Esophagus (tissue), 2 donors: ENCODE data around the gene APH1B. TPM values are rescaled to one million over a fixed set of nuclear protein-coding genes. Genes with fewer than 3 reads are reported as not detected.

Source experiments
- H3K27ac ChIP-seq, 2 donors: one replicate each; pipeline ENCODE4 v1.5.1; 2013; ENCODE audit warnings: low read depth in 2 of 2, mild to moderate bottlenecking in 2 of 2, inconsistent platforms in 1 of 2, low read length in 1 of 2, moderate library complexity in 1 of 2
- H3K27me3 ChIP-seq, 2 donors: one replicate each; pipeline ENCODE4 v1.6.1; 2013; ENCODE audit warnings: low read length in 2 of 2, control low read depth in 1 of 2, mild to moderate bottlenecking in 1 of 2; ENCODE audit not compliant: insufficient read depth in 2 of 2, control insufficient read depth in 1 of 2
- H3K36me3 ChIP-seq, 2 donors: one replicate each; pipeline ENCODE4 v1.6.1; 2013; ENCODE audit warnings: low read length in 1 of 2; ENCODE audit not compliant: control insufficient read depth in 2 of 2, insufficient read depth in 2 of 2
- H3K4me1 ChIP-seq, 2 donors: one replicate each; pipeline ENCODE4 v1.6.1; 2013; ENCODE audit warnings: low read length in 1 of 2; ENCODE audit not compliant: control insufficient read depth in 2 of 2, insufficient read depth in 2 of 2
- H3K4me3 ChIP-seq, 2 donors: one replicate each; pipeline ENCODE4 v1.5.1; 2013; ENCODE audit warnings: low read length in 2 of 2, mild to moderate bottlenecking in 2 of 2, low read depth in 1 of 2, moderate library complexity in 1 of 2
- H3K9me3 ChIP-seq, 2 donors: one replicate each; pipeline ENCODE4 v1.6.1; 2013; ENCODE audit warnings: mild to moderate bottlenecking in 2 of 2, low read depth in 1 of 2, low read length in 1 of 2, moderate library complexity in 1 of 2; ENCODE audit not compliant: control insufficient read depth in 2 of 2, insufficient read depth in 1 of 2
- WGBS, 2 donors: extraction: QIAGEN DNeasy Blood & Tissue Kit; methylation state at CpG; one replicate each; pipeline ENCODE4 v1.1.7; 2013; 5-methylcytosine and 5-hydroxymethylcytosine counted together
- polyA plus RNA-seq, 2 donors: library from polyadenylated mRNA; stranded (reverse); fragments of 200-250 nt; gene quantifications; one replicate each; pipeline ENCODE4 v1.2.3, GENCODE V29; 2013
- donor health status: healthy with polysubstance abuse.
- donor health status: Bipolar disorder and iron deficiency.

Gene APH1B
- polyA plus RNA-seq, 2 donors: 1.6 to 2.0 TPM

- 2 to 4% methylated on average over 4 of the region's 4 CpGs for WGBS, 2 donors
- Histone ChIP-seq H3K4me1 (no peaks in the 10 kb centered on the region), H3K36me3 (no peaks in the 10 kb centered on the region)
These were observed 11.5 kb downstream of the APH1B start for GRCh38 chr15:63288778-63289378.

GRCh38 chr15:63291507-63291906 lies 14.1 kb downstream of the APH1B start:
- Histone ChIP-seq H3K36me3 (no peaks in the 10 kb centered on the region), H3K27ac (no peak overlapping the region), H3K9me3 (no peaks in the 10 kb centered on the region)

More at GRCh38 chr15:63288778-63289378, 11.5 kb downstream of the APH1B start:
- Histone ChIP-seq H3K27ac (no peak overlapping the region), H3K27me3 (no peaks in the 10 kb centered on the region), H3K4me3 (no peak overlapping the region), H3K9me3 (no peaks in the 10 kb centered on the region)

GRCh38 chr15:63292241-63292640 lies 14.8 kb downstream of the APH1B start:
- Histone ChIP-seq H3K9me3 (no peaks in the 10 kb centered on the region), H3K27ac (no peak overlapping the region), H3K4me1 (no peaks in the 10 kb centered on the region), H3K27me3 (no peaks in the 10 kb centered on the region), H3K36me3 (no peaks in the 10 kb centered on the region), H3K4me3 (no peak overlapping the region)
- 89 to 94% methylated on average over 3 of the region's 3 CpGs for WGBS, 2 donors

More at GRCh38 chr15:63291507-63291906, 14.1 kb downstream of the APH1B start:
- Histone ChIP-seq H3K4me3 (no peak overlapping the region), H3K27me3 (no peaks in the 10 kb centered on the region), H3K4me1 (no peaks in the 10 kb centered on the region)

GRCh38 chr15:63292771-63293170 lies 15.4 kb downstream of the APH1B start:
- Histone ChIP-seq H3K36me3 (no peaks in the 10 kb centered on the region), H3K27ac (no peak overlapping the region), H3K4me1 (no peaks in the 10 kb centered on the region), H3K27me3 (no peaks in the 10 kb centered on the region), H3K4me3 (no peak overlapping the region), H3K9me3 (no peaks in the 10 kb centered on the region)
- WGBS, 2 donors: 95 to 96% methylated on average over 5 of the region's 5 CpGs

- no peak overlapping the region for H3K27ac ChIP-seq
- WGBS, 2 donors: 92 to 95% methylated on average over 3 of the region's 3 CpGs
These were observed 17.0 kb downstream of the APH1B start for GRCh38 chr15:63294359-63294758.

GRCh38 chr15:63295341-63295740 lies 17.9 kb downstream of the APH1B start:
- Histone ChIP-seq H3K36me3 (no peaks in the 10 kb centered on the region), H3K4me1 (no peaks in the 10 kb centered on the region)

More at GRCh38 chr15:63294359-63294758, 17.0 kb downstream of the APH1B start:
- Histone ChIP-seq H3K4me1 (no peaks in the 10 kb centered on the region), H3K9me3 (no peaks in the 10 kb centered on the region), H3K4me3 (no peak overlapping the region), H3K27me3 (no peaks in the 10 kb centered on the region), H3K36me3 (no peaks in the 10 kb centered on the region)

GRCh38 chr15:63296195-63296594 lies 18.8 kb downstream of the APH1B start:
- WGBS, 2 donors: 77 to 80% methylated on average over 6 of the region's 6 CpGs
- H3K9me3 ChIP-seq: no peaks in the 10 kb centered on the region

More at GRCh38 chr15:63295341-63295740, 17.9 kb downstream of the APH1B start:
- Histone ChIP-seq H3K27me3 (no peaks in the 10 kb centered on the region), H3K9me3 (no peaks in the 10 kb centered on the region), H3K27ac (no peak overlapping the region), H3K4me3 (no peak overlapping the region)

GRCh38 chr15:63299943-63300575 lies 22.7 kb downstream of the APH1B start:
- H3K27ac ChIP-seq: no peak overlapping the region
- no peaks in the 10 kb centered on the region for H3K27me3 ChIP-seq
- H3K36me3 ChIP-seq: peaks cover 0 to 2% of the 10 kb centered on the region in 2 donors
- no peaks in the 10 kb centered on the region for H3K9me3 ChIP-seq
- no peak overlapping the region for H3K4me3 ChIP-seq
- H3K4me1 ChIP-seq: no peaks in the 10 kb centered on the region
- WGBS, 2 donors: 90 to 94% methylated on average over 7 of the region's 7 CpGs

More at GRCh38 chr15:63296195-63296594, 18.8 kb downstream of the APH1B start:
- H3K4me3 ChIP-seq: no peak overlapping the region
- no peak overlapping the region for H3K27ac ChIP-seq
- no peaks in the 10 kb centered on the region for H3K27me3 ChIP-seq
- no peaks in the 10 kb centered on the region for H3K36me3 ChIP-seq
- H3K4me1 ChIP-seq: no peaks in the 10 kb centered on the region

- peaks cover 0 to 2% of the 10 kb centered on the region in 2 donors for H3K36me3 ChIP-seq
These were observed 23.7 kb downstream of the APH1B start for GRCh38 chr15:63301088-63301487.

GRCh38 chr15:63305260-63305659 lies 27.9 kb downstream of the APH1B start:
- WGBS, 2 donors: 83 to 88% methylated on average over 5 of the region's 5 CpGs
- H3K4me1 ChIP-seq: no peaks in the 10 kb centered on the region
- no peak overlapping the region for H3K27ac ChIP-seq
- no peak overlapping the region for H3K4me3 ChIP-seq
- no peaks in the 10 kb centered on the region for H3K9me3 ChIP-seq
- H3K27me3 ChIP-seq: no peaks in the 10 kb centered on the region
- peaks cover 0 to 2% of the 10 kb centered on the region in 2 donors for H3K36me3 ChIP-seq

More at GRCh38 chr15:63301088-63301487, 23.7 kb downstream of the APH1B start:
- H3K9me3 ChIP-seq: no peaks in the 10 kb centered on the region
- no peaks in the 10 kb centered on the region for H3K27me3 ChIP-seq
- H3K4me1 ChIP-seq: no peaks in the 10 kb centered on the region
- no peak overlapping the region for H3K27ac ChIP-seq
- H3K4me3 ChIP-seq: no peak overlapping the region
- 72 to 83% methylated on average over 1 of the region's 1 CpG for WGBS, 2 donors
